Fibroblast of mammary gland (primary cell): Measurements from ENCODE around the gene METTL2A.
"Not testable (repeated sequence)": the region's sequence is repeated elsewhere in the genome, so short reads cannot be mapped to it uniquely, and the experiment has no call there.

ENCODE experiments used
- DNase-seq: peaks from one replicate; pipeline ENCODE4 v3.0.0-alpha.2; 2010; ENCODE audit warnings: low read depth
- H3K4me3 ChIP-seq: 2 replicates; pipeline ENCODE4 v1.5.1; 2011; ENCODE audit warnings: low read depth, mild to moderate bottlenecking, low read length, moderate library complexity; ENCODE audit not compliant: control insufficient read depth
- TF ChIP-seq, protein P1 (sequence below): conservative IDR thresholded peaks from 2 replicates; pipeline ENCODE4 v1.5.1; 2011; ENCODE audit warnings: low read depth, low read length, inconsistent platforms; ENCODE audit not compliant: control insufficient read depth, insufficient read depth

Gene METTL2A

DNA sequence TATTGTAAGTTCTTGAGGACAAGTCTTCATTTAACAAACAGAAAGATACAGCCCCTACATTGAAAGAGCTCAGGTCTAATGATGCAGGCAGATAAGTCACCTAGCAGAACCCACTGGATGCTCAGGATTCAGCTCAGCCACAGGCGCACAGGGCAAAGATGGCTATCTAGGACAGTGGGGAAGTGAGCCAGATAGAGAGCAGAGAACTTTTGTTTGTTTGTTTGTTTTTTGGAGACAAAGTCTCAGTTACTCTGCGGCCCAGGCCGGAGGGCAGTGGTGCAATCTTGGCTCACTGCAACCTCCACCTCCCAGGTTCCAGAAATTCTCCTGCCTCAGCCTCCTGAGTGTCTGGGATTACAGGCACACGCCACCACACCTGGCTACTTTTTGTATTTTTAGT lies 20.4 kb downstream of the METTL2A start:
- no peak for DNase-seq
- H3K4me3 ChIP-seq, result no peak overlapping the region
- TF ChIP-seq, protein P1, sequence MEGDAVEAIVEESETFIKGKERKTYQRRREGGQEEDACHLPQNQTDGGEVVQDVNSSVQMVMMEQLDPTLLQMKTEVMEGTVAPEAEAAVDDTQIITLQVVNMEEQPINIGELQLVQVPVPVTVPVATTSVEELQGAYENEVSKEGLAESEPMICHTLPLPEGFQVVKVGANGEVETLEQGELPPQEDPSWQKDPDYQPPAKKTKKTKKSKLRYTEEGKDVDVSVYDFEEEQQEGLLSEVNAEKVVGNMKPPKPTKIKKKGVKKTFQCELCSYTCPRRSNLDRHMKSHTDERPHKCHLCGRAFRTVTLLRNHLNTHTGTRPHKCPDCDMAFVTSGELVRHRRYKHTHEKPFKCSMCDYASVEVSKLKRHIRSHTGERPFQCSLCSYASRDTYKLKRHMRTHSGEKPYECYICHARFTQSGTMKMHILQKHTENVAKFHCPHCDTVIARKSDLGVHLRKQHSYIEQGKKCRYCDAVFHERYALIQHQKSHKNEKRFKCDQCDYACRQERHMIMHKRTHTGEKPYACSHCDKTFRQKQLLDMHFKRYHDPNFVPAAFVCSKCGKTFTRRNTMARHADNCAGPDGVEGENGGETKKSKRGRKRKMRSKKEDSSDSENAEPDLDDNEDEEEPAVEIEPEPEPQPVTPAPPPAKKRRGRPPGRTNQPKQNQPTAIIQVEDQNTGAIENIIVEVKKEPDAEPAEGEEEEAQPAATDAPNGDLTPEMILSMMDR, result no peak

GRCh38 chr17:62445791-62446190 lies 22.1 kb downstream of the METTL2A start:
- not testable (repeated sequence) for DNase-seq, H3K4me3 ChIP-seq

GRCh38 chr17:62452195-62452594 lies 28.5 kb downstream of the METTL2A start:
- not testable (repeated sequence) for H3K4me3 ChIP-seq, DNase-seq

- not testable (repeated sequence) for DNase-seq, H3K4me3 ChIP-seq
Measured at GRCh38 chr17:62453041-62453440, 29.3 kb downstream of the METTL2A start.

GRCh38 chr17:62453656-62454055 lies 30.0 kb downstream of the METTL2A start:
- H3K4me3 ChIP-seq, DNase-seq: not testable (repeated sequence)

DNA sequence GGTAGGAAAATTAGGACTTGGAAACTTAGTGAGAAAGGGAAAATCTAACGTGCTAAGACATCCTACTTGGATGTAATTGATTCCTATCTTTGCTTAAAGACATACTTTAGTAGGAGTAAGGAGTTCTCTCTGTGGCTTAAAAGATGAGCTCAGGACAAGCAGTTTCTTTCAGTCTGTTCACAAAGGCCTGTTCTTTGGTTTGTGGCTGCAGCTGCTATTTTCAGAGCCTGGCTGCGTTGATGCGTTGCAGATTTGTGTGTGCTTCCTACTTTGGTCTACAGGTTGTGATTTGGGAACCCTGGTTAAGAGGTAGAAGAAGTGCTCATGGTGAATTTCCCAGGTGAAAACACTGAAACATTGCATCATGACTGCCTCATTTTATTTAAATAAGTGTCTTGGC lies 30.4 kb downstream of the METTL2A start:
- not testable (repeated sequence) for DNase-seq, H3K4me3 ChIP-seq

DNA sequence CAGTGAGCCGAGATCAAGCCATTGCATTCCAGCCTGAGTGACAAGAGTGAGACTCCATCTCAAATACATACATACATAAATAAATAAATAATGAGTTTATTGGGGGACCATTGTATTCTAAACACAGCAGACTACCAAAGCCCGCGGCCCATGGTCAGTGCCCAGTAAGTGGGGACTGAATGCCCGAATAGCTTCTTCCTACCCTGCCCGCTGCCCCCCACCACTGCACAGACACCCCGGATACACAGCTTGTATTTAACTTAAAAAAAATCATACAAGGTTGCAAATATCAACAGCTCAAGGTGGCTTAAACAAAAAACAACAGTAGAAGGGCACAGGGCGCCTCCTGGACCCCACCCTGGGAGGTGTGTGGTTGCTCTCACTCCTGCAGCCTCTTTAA lies 32.3 kb downstream of the METTL2A start:
- H3K4me3 ChIP-seq, result no peak overlapping the region
- TF ChIP-seq, protein P1, result no peak
- no peak for DNase-seq

- DNase-seq, result not testable (repeated sequence)
Measured at GRCh38 chr17:62458483-62458882, 34.8 kb downstream of the METTL2A start.

DNA sequence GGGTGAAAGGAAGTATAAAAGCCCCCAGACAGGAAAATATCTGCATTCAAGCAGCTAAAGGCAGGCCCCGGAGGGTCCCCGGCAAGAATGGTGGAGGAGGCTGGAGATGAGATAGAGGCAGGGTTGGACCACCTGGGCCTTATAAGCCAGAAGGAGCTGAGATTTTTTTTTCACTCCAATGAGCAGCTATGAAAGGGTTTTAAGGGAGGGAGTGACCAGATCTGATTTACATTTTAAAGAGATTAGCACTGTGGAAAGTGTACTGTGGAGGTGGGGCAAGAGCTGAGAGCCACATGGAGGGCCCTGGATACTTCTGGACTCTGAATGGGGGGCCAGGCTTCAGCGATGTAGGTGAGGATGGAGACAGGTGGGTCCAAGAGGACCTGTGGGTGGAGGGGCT lies 40.7 kb downstream of the METTL2A start:
- not testable (repeated sequence) for H3K4me3 ChIP-seq, DNase-seq

More at GRCh38 chr17:62458483-62458882, 34.8 kb downstream of the METTL2A start:
- not testable (repeated sequence) for H3K4me3 ChIP-seq

- DNase-seq, result not testable (repeated sequence)
Measured at GRCh38 chr17:62465271-62465670, 41.6 kb downstream of the METTL2A start.

DNA sequence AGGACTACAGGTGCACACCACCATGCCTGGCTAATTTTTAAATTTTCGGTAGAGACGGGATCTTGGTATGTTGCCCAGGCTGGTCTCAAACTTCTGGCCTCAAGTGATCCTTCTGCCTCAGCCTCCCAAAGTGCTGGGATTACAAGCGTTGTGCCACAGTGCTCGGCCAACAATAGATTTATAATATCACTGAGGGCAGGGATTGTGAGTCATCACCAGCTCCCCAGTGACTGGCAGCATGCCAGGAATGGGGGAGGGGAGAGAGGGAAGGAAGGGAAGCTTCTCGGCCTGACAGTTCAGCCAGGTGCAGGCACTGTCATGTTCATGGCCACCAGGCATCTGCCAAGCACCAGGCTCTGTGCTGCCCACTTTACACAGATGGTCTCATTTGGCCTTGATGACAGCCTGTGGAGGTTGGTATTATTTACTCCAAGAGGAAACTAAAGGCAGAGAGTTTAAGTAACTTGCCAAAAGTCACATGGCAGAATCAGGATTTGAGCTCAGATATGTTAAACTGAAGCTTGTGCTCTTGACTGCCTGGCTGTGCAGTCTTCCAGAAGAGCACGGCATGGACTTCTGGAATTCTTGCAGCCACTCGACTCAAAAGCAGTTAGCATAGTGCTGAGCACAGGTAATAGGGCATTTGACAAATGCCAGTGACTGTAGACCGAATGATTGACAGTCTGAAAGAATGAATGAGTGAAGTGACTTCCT lies 47.1 kb downstream of the METTL2A start:
- peak; percentile 71 for DNase-seq
- not testable (repeated sequence) for H3K4me3 ChIP-seq

More at GRCh38 chr17:62465271-62465670, 41.6 kb downstream of the METTL2A start:
- H3K4me3 ChIP-seq, result not testable (repeated sequence)

GRCh38 chr17:62471380-62471880 lies 47.7 kb downstream of the METTL2A start:
- DNase-seq, H3K4me3 ChIP-seq: not testable (repeated sequence)

DNA sequence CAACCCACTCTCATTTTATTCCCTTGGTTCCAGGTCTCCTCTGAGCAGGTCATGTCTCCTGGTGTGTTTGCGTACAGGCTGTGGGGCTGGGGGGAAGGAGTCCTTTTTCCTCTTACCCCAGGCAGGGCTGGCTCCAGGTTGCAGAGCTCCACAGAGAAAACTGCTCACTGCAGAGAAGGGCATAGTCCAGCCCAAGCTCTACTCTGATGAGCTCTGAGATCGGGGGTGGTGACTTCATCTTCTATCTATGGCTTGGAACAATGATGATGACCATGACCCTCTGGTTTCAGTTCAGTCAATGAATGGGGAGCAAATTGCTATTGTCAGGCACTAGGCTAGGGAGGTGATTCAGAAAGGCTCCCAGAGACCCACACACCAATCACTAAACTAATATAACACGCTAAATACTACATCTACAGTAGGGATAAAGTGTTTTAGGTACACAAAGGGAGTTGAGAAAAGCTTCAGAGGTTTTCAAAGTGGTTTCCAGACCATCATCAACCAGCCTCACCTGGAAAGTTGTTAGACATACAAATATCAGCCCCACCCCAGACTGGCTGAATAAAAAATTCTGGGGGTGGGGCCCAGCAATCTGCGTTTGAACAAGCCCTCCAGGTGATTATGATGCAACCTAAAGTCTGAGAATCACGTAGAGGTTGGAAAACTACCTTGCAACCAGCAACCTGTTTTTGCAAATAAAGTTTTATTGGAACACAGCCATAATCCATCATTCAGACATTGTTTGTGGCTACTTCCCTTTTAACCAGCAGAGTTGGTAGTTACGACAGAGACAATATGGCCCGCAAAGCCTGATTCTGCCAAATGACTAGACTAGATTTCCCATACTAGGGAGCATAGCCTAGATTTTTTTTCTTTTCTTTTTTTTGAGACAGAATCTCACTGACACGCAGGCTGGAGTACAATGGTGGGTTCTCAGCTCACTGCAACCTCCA lies 49.6 kb downstream of the METTL2A start:
- not testable (repeated sequence) for H3K4me3 ChIP-seq, DNase-seq

DNA sequence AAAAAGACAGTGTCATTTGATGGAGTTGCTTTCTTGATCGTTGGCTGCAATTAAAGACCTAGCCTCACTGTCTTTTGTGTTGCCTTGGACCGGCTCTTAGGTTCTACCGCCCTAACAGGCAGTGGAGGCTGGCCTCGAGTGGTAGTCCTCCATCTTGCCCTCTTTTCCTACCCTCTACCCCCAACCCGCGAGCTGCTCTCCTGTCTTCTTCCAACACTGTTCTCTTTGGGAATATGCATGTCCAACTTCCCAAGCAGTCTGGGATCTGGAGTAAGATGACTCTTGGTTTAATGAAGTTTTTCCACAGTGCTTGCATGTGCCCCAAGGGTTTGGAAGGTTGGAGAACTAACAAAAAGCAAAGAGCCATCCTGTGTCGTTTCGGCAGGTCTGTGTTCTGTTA lies 53.4 kb downstream of the METTL2A start:
- not testable (repeated sequence) for DNase-seq
- H3K4me3 ChIP-seq, result peak overlapping the region; percentile 54

DNA sequence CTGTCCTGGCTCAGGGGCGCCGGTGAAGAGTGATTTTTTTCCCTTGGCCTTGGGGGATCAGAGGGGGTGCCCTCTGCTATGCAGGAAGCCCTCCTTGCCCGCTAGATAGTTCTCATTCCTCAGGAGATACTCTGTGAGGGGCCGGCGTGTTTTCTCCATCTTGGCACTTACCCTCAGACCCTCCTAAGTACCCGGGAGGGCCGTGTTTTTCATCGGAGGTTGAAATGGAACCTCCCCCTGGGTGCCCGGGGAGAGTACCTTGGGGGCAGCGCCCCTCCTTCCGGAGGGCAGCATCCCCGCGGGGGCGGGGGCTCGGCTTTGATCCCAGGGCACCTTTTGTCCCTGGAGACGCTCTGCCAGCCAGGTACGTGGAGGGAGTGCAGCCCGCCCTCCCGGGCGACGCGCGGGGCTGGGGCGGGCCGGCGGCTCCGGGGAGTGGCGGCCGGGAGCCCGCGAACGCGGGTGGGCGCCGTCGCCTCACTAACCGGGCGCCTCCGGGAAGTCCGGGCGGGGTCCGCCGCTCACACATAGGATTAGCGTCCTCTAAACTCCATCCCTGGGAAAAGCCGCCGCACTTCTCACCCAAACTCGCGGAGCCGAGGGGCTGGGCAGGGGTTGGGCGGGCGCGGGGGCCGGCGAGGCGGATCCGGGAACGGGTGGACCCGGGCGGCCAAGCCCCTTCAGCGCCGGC lies 54.2 kb downstream of the METTL2A start:
- not testable (repeated sequence) for DNase-seq
- H3K4me3 ChIP-seq, result peak overlapping the region; percentile 54
